Activated naive CD8-positive, alpha-beta T cell treated with anti-CD3 and anti-CD28 coated beads, Interleukin-2, amount 50 U/mL, for 16 hours (primary cell): ENCODE data around the gene CDC34.

Experiments used
- DNase-seq: peaks from one replicate; pipeline ENCODE4 v3.0.0-alpha.2; 2020; ENCODE audit warnings: low read depth, low spot score

The CDC34 gene

GRCh38 chr19:531753-532560 is at the start of gene CDC34:
CDC34 (plus strand) TSS chr19:531760; CDS start chr19:531932, 172 bp downstream.
- DNase-seq, result no peak

- no peak for DNase-seq
These were observed 49.1 kb upstream of the CDC34 start for GRCh38 chr19:482186-483041.

GRCh38 chr19:483332-484072 is 48.1 kb upstream of the CDC34 start:
- DNase-seq, result no peak

GRCh38 chr19:484494-484893 is 47.1 kb upstream of the CDC34 start:
- DNase-seq, result no peak

- no peak for DNase-seq
These were observed 46.5 kb upstream of the CDC34 start for GRCh38 chr19:485077-485476.

- no peak for DNase-seq
These were observed 45.9 kb upstream of the CDC34 start for GRCh38 chr19:485583-486236.

- peak; percentile 82 for DNase-seq
These were observed 42.8 kb upstream of the CDC34 start for GRCh38 chr19:488505-489417.

- no peak for DNase-seq
These were observed 42.0 kb upstream of the CDC34 start for GRCh38 chr19:489418-490196.

GRCh38 chr19:491146-491741 is 40.3 kb upstream of the CDC34 start:
- DNase-seq, result no peak

GRCh38 chr19:492091-492531 is 39.4 kb upstream of the CDC34 start:
- DNase-seq, result no peak

GRCh38 chr19:493391-494170 is 38.0 kb upstream of the CDC34 start:
- DNase-seq, result no peak

- DNase-seq, result no peak
These were observed 37.1 kb upstream of the CDC34 start for GRCh38 chr19:494171-495080.

GRCh38 chr19:495081-495401 is 36.5 kb upstream of the CDC34 start:
- no peak for DNase-seq

- no peak for DNase-seq
These were observed 36.0 kb upstream of the CDC34 start for GRCh38 chr19:495402-496111.

- DNase-seq, result no peak
These were observed 35.4 kb upstream of the CDC34 start, which contains the start of gene MADCAM1 for GRCh38 chr19:496112-496665. MADCAM1 (plus strand) TSS chr19:496486; CDS start chr19:496500, 14 bp downstream.

- no peak for DNase-seq
These were observed 34.6 kb upstream of the CDC34 start for GRCh38 chr19:496986-497385.
